HTERT RPE-1 (cell line): ENCODE measurements around the gene TBC1D7.

Experiments
- in situ Hi-C: fragments of 300-500 bp; cut with MboI; formaldehyde crosslinking; loops from 4 replicates; pipeline ENCODE4 v1.14.3; 2020; ENCODE audit warnings: low sequenced_read_pairs

TBC1D7 gene

GRCh38 chr6:13357551-13358075 is 29.3 kb upstream of the TBC1D7 start:
- in situ Hi-C loops: no loop called here

DNA sequence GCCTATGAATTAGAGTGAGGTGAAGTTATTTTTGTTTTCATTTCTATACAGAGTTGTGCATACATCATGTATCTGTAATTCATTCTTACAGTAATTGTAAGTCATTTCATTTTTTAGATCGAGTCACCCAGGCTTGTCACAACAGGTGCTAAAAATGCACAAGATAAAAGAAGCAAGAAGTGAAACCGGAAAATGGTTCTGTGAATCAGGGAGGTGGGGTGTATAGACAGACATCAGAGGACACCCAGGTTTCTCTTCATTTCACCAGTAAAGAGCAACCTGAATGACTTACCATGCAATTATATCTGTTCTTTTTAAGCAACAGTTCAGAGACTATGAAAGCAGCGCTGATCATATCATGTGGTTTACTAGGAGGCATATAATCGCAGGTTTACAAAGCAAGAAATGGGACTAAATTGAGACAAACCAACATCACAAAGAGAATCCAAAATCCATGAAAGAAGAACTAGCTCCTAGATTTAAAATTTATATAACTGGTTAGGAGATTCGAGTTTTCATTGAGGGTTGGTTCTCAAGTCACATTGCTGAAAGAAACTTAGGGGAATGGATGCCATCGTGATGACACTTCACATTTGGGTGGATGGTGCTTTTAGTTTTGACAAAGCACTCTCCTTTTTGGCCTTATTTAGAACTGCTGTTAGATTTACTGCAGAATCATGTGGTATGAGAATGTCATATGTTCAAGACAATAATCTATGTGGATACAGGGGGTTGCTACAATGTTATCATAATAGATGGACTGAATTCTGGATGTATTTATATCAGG is 27.9 kb upstream of the TBC1D7 start:
- in situ Hi-C loops: no loop called here

GRCh38 chr6:13355043-13355945 is 27.0 kb upstream of the TBC1D7 start:
- in situ Hi-C loops: no loop called here

GRCh38 chr6:13354331-13355042 is 26.1 kb upstream of the TBC1D7 start:
- in situ Hi-C loops: no loop called here

DNA sequence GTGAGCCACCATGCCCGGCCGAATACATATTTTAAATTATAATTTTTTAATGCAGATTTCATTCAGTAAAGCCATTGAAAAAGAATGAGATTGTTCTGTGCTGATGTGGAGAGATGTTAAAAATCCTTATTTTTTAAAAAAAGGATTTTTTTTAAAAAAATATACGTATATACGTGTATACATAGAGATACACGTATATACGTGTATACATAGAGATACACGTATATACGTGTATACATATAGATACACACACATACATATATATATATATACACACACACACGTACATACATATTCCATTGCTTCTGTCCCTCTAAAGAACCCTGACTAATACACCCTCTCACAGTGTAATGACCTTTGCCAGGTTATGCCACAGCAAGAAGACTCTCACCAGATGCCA is 23.8 kb upstream of the TBC1D7 start:
- in situ Hi-C loops: no loop called here

GRCh38 chr6:13351271-13351670 is 22.9 kb upstream of the TBC1D7 start:
- in situ Hi-C loops: no loop called here

- in situ Hi-C loops: no loop called here
Measured at GRCh38 chr6:13349811-13350506, 21.6 kb upstream of the TBC1D7 start.

DNA sequence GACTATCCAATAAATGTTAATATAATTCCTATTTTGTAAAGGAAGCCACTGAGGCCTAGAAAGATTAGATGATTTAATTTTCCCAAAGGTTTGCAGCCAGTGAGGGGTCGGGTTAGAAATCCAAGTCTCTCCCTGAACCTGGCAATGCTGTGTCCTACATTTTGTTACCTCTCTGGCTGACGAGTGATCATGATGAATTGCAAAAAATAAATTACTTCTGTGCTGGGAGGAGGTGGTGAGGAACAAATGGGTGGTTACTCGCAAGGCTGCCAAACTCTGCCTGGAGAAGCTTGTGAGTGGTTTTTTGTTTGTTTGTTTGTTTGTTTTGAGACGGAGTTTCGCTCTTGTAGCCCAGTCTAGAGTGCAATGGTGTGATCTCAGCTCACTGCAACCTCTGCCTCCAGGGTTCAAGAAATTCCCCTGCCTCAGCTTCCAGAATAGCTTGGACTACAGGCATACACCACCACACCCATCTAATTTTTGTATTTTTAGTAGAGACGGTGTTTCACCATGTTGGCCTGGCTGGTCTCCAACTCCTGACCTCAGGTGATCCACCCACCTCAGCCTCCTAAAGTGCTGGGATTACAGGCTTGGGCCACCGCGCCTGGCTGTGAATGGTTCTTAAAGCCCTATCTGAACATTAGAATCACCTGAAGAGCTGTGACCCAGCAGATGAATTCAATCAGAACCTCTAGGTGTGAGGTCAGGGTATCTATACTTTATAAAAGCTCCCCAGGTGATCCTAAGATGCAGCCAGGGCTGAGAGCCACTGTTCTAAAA is 20.2 kb upstream of the TBC1D7 start:
- in situ Hi-C loops: no loop called here

DNA sequence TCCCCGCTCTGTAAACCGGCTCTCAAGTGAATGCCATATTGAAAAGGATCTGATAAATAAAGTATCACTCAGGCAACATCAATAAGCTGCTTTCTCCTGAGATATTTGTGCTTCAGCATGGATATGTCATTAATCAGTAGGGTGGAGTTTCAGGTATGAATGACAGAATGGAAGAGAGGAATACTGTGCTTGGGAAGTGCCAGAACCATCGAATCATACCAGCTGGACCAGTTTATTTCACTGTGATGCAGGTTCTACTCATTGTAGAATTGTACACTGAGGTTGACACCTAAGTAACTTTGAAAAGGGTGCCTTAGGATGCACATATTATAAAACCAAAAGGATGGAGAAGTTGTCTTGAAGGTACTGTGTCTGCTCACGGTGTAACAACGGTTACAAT is 17.9 kb upstream of the TBC1D7 start:
- in situ Hi-C loops: no loop called here

GRCh38 chr6:13342414-13343019 is 14.2 kb upstream of the TBC1D7 start:
- in situ Hi-C loops: no loop called here

DNA sequence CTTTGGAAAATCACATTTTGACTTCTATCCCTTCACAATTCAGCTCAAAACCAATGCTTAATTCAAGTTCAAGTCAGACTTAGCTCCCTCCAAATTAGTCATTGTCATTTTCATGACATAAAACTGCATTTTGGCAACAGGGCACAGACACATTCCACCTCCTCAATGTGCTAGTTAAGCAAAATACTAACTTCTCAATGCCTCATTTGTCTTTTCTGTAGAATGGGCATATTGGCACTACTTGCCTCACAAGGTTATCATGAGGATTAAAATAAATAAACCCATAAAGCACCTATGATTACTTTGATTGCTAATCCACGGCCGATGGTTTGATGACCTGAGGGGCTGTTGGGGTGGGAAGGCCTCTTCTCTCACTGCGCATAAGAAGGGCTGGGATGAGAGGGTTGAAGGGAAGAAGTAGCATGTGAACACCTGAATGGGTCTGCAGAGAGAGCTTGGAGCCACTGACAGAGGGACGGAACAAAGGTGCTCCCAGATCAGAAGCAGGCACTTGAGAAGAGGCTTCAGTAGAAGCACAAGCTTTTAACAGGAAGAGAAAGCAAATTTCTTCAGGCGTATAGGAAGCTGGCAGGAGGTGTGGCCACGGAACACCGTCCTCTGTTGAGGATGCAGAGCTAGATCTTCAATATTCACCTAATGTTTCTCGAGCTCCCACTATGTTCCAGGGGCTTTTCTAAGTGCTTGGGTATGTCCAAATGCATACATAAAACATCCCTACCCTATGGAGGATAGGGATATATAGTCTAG is 11.7 kb upstream of the TBC1D7 start:
- in situ Hi-C loops: no loop called here

GRCh38 chr6:13338038-13338437 is 9.7 kb upstream of the TBC1D7 start:
- in situ Hi-C loops: no loop called here

- in situ Hi-C loops: no loop called here
Measured at GRCh38 chr6:13336553-13336952, 8.2 kb upstream of the TBC1D7 start.

DNA sequence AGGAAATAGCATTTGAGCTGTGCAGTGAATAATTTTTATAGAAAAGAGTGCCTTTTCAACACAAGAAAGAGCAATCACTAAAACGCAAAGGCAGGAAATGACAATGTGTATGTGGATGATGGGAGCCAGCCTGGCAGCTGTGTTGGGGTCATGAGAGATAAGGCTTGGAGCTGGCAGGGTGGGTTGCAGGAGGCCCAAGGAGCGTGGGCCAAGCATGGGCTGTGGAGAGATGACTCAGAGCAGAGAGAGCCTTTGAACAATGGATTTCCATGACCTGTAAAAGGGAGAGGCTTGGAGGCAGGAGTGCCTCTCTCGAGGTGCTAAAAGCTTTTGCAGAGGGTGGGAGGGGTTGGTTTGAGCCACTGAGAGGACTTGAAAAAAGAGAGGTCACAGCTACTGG is 6.6 kb upstream of the TBC1D7 start:
- in situ Hi-C loops: no loop called here

- in situ Hi-C loops: no loop called here
Measured at GRCh38 chr6:13332349-13332706, 4.0 kb upstream of the TBC1D7 start.

- in situ Hi-C loops: no loop called here
Measured at GRCh38 chr6:13331516-13332348, 3.4 kb upstream of the TBC1D7 start.

DNA sequence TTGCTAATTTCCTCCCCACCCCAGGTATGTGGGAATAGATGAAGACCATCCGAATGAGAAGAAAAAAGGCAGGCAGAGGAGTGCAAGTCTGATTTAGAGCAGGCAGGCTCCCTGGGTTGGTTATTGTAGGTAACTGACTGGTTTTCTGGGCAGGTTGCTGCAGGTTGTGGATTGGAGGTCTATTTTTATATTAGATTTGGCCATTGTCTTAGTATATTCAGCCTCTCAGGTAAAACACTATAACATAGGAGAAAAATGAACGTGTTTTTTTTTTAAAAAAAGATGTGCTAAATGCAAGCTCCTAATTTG is 492 bp upstream of the TBC1D7 start:
- in situ Hi-C loops: no loop called here

- in situ Hi-C loops: no loop called here
Measured at GRCh38 chr6:13327691-13328075, 654 bp downstream of the TBC1D7 start.
